Measurements from ENCODE around the gene TOMM7. TPM values are rescaled to one million over a fixed set of nuclear protein-coding genes. Genes with fewer than 3 reads are reported as not detected.
"Not testable (repeated sequence)": the region's sequence is repeated elsewhere in the genome, so short reads cannot be mapped to it uniquely, and the experiment has no call there.

Gene TOMM7
- total RNA-seq, 3 donors from 2014 or later: 225 to 404 (median 287) TPM

- intact Hi-C loops (cut with DNase I, micrococcal nuclease): no loop called here
- ATAC-seq (no peak), DNase-seq (no peak)
- no peaks in the 10 kb centered on the region for H3K9me3 ChIP-seq
- no peaks in the 10 kb centered on the region for H3K36me3 ChIP-seq (ENCODE audit: low read depth)
- no peak overlapping the region for H3K4me3 ChIP-seq
- TF ChIP-seq CTCF (IDR thresholded peaks at IDR 0.05): no peak
- H3K4me1 ChIP-seq (ENCODE audit: low read depth): no peaks in the 10 kb centered on the region
These were observed 14.7 kb upstream of the TOMM7 start for GRCh38 chr7:22837308-22837707.

- H3K4me3 ChIP-seq; DNase-seq; H3K4me1 ChIP-seq (ENCODE audit: low read depth); ATAC-seq; H3K36me3 ChIP-seq (ENCODE audit: low read depth); intact Hi-C loops (cut with DNase I, micrococcal nuclease); H3K9me3 ChIP-seq: not testable (repeated sequence)
These were observed 13.9 kb upstream of the TOMM7 start for GRCh38 chr7:22836506-22836905.

DNA sequence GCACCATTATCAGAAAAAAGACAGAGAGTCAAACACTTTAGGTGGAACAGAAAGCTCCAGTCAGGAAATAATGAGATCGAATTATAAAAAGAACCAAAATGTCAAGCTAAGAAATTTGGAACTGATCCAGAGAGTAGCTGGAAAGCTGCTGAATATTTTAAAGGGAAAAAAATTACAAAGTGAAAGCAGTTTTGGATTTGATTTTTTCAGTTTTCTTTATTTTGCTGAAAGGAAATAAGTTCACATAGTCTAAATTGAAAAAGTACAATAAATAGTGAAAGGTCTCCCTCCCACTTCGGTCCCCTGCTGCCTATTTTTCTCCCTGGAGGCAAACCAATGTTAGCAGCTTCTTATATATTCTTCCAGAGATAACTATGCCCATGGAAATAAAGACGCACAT, 11.3 kb upstream of the TOMM7 start:
- DNase-seq (no peak), ATAC-seq (no peak)
- Histone ChIP-seq H3K36me3 (ENCODE audit: low read depth) (no peaks in the 10 kb centered on the region), H3K4me3 (no peak overlapping the region), H3K9me3 (no peaks in the 10 kb centered on the region), H3K4me1 (ENCODE audit: low read depth) (no peaks in the 10 kb centered on the region)
- intact Hi-C loops (cut with DNase I, micrococcal nuclease): no loop called here
- TF ChIP-seq CTCF (IDR thresholded peaks at IDR 0.05): no peak

GRCh38 chr7:22833113-22833855, 10.6 kb upstream of the TOMM7 start:
- no peak for ATAC-seq
- no peaks in the 10 kb centered on the region for H3K9me3 ChIP-seq
- H3K4me1 ChIP-seq (ENCODE audit: low read depth): no peaks in the 10 kb centered on the region
- H3K36me3 ChIP-seq (ENCODE audit: low read depth): no peaks in the 10 kb centered on the region
- intact Hi-C loops (cut with DNase I, micrococcal nuclease): no loop called here
- no peak overlapping the region for H3K4me3 ChIP-seq
- no peak for TF ChIP-seq CTCF (IDR thresholded peaks at IDR 0.05)
- DNase-seq: no peak

- Histone ChIP-seq H3K4me3 (no peak overlapping the region), H3K9me3 (no peaks in the 10 kb centered on the region), H3K36me3 (ENCODE audit: low read depth) (no peaks in the 10 kb centered on the region), H3K4me1 (ENCODE audit: low read depth) (no peaks in the 10 kb centered on the region)
- DNase-seq (no peak), ATAC-seq (no peak)
- TF ChIP-seq CTCF (IDR thresholded peaks at IDR 0.05): no peak
- intact Hi-C loops (cut with DNase I, micrococcal nuclease): no loop called here
These were observed 9.8 kb upstream of the TOMM7 start for GRCh38 chr7:22832401-22832800.

- no peak for DNase-seq
- TF ChIP-seq CTCF (IDR thresholded peaks at IDR 0.05): no peak
- H3K9me3 ChIP-seq: no peaks in the 10 kb centered on the region
- H3K36me3 ChIP-seq (ENCODE audit: low read depth): no peaks in the 10 kb centered on the region
- ATAC-seq: no peak
- no peaks in the 10 kb centered on the region for H3K4me1 ChIP-seq (ENCODE audit: low read depth)
- intact Hi-C loops (cut with DNase I, micrococcal nuclease): no loop called here
- H3K4me3 ChIP-seq: no peak overlapping the region
These were observed 9.1 kb upstream of the TOMM7 start for GRCh38 chr7:22831602-22832305.
